Measurements from ENCODE around the gene SGMS2. TPM values are rescaled to one million over a fixed set of nuclear protein-coding genes. Genes with fewer than 3 reads are reported as not detected.
"Not testable (repeated sequence)": the region's sequence is repeated elsewhere in the genome, so short reads cannot be mapped to it uniquely, and the experiment has no call there.

Gene SGMS2
- total RNA-seq, 4 donors from 2014 or later, result 46.5 to 224 (median 120) TPM

GRCh38 chr4:107901213-107901934 lies 76.6 kb downstream of the SGMS2 start:
- Histone ChIP-seq H3K36me3 (no peaks in the 10 kb centered on the region), H3K27me3 (no peaks in the 10 kb centered on the region), H3K27ac (no peak overlapping the region), H3K4me1 (peaks cover 4 to 7% of the 10 kb centered on the region in 2 donors), H3K9me3 (no peaks in the 10 kb centered on the region), H3K4me3 (replicated peaks in 1 of 3) (no peak overlapping the region)
- TF ChIP-seq, protein P1, sequence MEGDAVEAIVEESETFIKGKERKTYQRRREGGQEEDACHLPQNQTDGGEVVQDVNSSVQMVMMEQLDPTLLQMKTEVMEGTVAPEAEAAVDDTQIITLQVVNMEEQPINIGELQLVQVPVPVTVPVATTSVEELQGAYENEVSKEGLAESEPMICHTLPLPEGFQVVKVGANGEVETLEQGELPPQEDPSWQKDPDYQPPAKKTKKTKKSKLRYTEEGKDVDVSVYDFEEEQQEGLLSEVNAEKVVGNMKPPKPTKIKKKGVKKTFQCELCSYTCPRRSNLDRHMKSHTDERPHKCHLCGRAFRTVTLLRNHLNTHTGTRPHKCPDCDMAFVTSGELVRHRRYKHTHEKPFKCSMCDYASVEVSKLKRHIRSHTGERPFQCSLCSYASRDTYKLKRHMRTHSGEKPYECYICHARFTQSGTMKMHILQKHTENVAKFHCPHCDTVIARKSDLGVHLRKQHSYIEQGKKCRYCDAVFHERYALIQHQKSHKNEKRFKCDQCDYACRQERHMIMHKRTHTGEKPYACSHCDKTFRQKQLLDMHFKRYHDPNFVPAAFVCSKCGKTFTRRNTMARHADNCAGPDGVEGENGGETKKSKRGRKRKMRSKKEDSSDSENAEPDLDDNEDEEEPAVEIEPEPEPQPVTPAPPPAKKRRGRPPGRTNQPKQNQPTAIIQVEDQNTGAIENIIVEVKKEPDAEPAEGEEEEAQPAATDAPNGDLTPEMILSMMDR (IDR thresholded peaks at IDR 0.05), result no peak
- no peak for TF ChIP-seq POLR2A (IDR thresholded peaks at IDR 0.05)
- intact Hi-C loops (cut with DNase I), result no loop called here
- no peak for DNase-seq
- WGBS, 2 donors, result 93 to 96% methylated on average over 2 of the region's 2 CpGs

DNA sequence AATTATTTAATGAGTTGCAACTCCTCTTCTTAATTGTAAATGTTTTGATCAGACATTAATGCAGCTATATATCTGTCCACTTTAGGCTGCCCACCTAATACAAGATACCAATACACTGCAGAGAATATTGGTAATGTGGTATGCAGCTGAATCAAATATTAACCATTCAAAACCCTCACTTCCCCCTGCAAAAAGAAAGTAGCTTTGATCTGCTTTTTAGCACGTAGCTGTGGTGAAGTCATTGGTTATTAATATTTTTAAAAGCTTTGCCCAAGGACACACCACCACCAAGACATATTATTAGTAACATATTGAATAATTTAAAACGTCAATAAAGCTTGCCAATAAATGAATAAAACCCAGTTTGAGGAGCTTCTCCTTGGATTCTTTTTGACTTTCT lies 78.0 kb downstream of the SGMS2 start:
- Histone ChIP-seq H3K27ac (no peak overlapping the region), H3K27me3 (no peaks in the 10 kb centered on the region), H3K9me3 (no peaks in the 10 kb centered on the region), H3K4me3 (replicated peaks in 1 of 3) (no peak overlapping the region), H3K36me3 (no peaks in the 10 kb centered on the region), H3K4me1 (no peaks in the 10 kb centered on the region)
- intact Hi-C loops (cut with DNase I), result no loop called here
- WGBS, 2 donors, result 89 to 93% methylated on average over 2 of the region's 2 CpGs
- DNase-seq, result no peak
- no peak for TF ChIP-seq POLR2A (IDR thresholded peaks at IDR 0.05)
- TF ChIP-seq, protein P1 (IDR thresholded peaks at IDR 0.05), result no peak

DNA sequence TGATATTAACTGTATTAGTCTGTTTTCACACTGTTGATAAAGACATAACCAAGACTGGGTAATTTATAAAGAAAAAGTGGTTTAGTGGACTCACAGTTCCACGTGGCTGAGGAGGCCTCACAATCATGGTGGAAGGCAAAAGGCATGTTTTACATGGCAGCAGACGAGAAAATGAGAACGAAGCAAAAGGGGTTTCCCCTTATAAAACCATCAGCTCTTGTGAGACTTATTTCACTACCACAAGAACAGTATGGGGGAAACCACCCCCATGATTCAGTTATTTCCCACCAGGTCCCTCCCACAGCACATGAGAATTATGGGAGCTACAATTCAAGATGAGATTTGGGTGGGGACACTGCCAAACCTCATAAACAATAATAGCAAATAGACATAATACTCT lies 80.3 kb downstream of the SGMS2 start:
- H3K4me1 ChIP-seq; H3K27me3 ChIP-seq; H3K4me3 ChIP-seq (replicated peaks in 1 of 3); H3K9me3 ChIP-seq; intact Hi-C loops (cut with DNase I); DNase-seq; H3K36me3 ChIP-seq; H3K27ac ChIP-seq: not testable (repeated sequence)
- WGBS, 2 donors, result 89 to 93% methylated on average over 3 of the region's 3 CpGs

GRCh38 chr4:107906458-107907100 lies 81.8 kb downstream of the SGMS2 start:
- DNase-seq, result no peak
- WGBS, 2 donors, result 91 to 95% methylated on average over 4 of the region's 4 CpGs
- no peak for TF ChIP-seq POLR2A (IDR thresholded peaks at IDR 0.05)
- TF ChIP-seq, protein P1 (IDR thresholded peaks at IDR 0.05), result no peak
- Histone ChIP-seq H3K36me3 (no peaks in the 10 kb centered on the region), H3K27me3 (no peaks in the 10 kb centered on the region), H3K27ac (no peak overlapping the region), H3K4me3 (replicated peaks in 1 of 3) (no peak overlapping the region), H3K4me1 (no peaks in the 10 kb centered on the region), H3K9me3 (no peaks in the 10 kb centered on the region)
- intact Hi-C loops (cut with DNase I), result no loop called here

DNA sequence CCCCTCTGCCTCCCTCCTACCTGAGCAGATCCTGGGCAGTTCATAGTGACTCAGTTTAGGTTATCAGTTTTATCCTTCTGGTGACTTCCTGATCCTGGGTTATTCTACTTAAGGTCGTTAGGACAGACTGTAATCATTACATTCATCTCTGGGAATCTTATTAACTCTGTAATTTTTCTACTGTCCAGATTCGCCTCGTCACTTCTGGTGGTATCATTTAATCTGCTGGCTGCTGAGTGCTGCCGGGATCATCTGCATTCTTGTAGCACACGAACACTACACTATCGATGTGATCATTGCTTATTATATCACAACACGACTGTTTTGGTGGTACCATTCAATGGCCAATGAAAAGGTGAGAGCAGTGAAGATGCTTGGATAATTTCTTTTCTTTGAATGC lies 83.6 kb downstream of the SGMS2 start:
- Histone ChIP-seq H3K4me3 (replicated peaks in 1 of 3) (no peak overlapping the region), H3K36me3 (no peaks in the 10 kb centered on the region), H3K27me3 (no peaks in the 10 kb centered on the region), H3K4me1 (no peaks in the 10 kb centered on the region), H3K27ac (no peak overlapping the region), H3K9me3 (no peaks in the 10 kb centered on the region)
- no peak for TF ChIP-seq POLR2A (IDR thresholded peaks at IDR 0.05)
- TF ChIP-seq, protein P1 (IDR thresholded peaks at IDR 0.05), result no peak
- intact Hi-C loops (cut with DNase I), result no loop called here
- WGBS, 2 donors, result 93 to 94% methylated on average over 7 of the region's 7 CpGs
- DNase-seq, result no peak
